ENCODE measurements around the gene MLEC.

- no peak for TF ChIP-seq MEIS2 (IDR thresholded peaks at IDR 0.05; ENCODE audit: partially characterized antibody)
- no peak for TF ChIP-seq ELF4 (CRISPR knock-in tag; IDR thresholded peaks at IDR 0.05)
- TF ChIP-seq STAT5B (CRISPR knock-in tag; IDR thresholded peaks at IDR 0.05): no peak
- no peak for TF ChIP-seq CREB3L1 (IDR thresholded peaks at IDR 0.05; ENCODE audit: borderline replicate concordance, low read depth)
- TF ChIP-seq FOXM1 (IDR thresholded peaks at IDR 0.05; ENCODE audit: low read depth): no peak
- no peak for TF ChIP-seq FOXM1 (CRISPR knock-in tag; IDR thresholded peaks at IDR 0.05; ENCODE audit: low read depth)
- TF ChIP-seq NCOA1 (IDR thresholded peaks at IDR 0.05; ENCODE audit: low read depth): no peak
- no peak for TF ChIP-seq POLR2A (conservative IDR thresholded peaks at IDR 0.05)
- TF ChIP-seq CTCF (IDR thresholded peaks at IDR 0.05 in 2 of 3, conservative IDR thresholded peaks at IDR 0.05 in 1 of 3; ENCODE audit: insufficient read depth in 2 of 3, low read depth in 1 of 3, low read length in 3 of 3): no peak
- no peak for TF ChIP-seq CC2D1A (IDR thresholded peaks at IDR 0.05)
- TF ChIP-seq TAF15 (IDR thresholded peaks at IDR 0.05; ENCODE audit: low read depth, low read length): no peak
- no peak for TF ChIP-seq ZNF431 (CRISPR knock-in tag; IDR thresholded peaks at IDR 0.05)
- TF ChIP-seq ESRRA (IDR thresholded peaks at IDR 0.05; ENCODE audit: borderline replicate concordance, low read depth): no peak
- TF ChIP-seq TSHZ1 (CRISPR knock-in tag; IDR thresholded peaks at IDR 0.05): no peak
These were observed 36.7 kb upstream of the MLEC start for GRCh38 chr12:120650233-120650690.
